Erythroblast (primary cell): ENCODE data around the gene SCN1A.

Source experiments
- GATA1 ChIP-seq: IDR thresholded peaks from 2 replicates; pipeline ENCODE4 v1.6.1; 2011; ENCODE audit warnings: low read depth, mild to moderate bottlenecking, control low read depth, low read length, moderate library complexity
- POLR2A ChIP-seq: IDR thresholded peaks from 2 replicates; pipeline ENCODE4 v1.6.1; 2011; ENCODE audit warnings: mild to moderate bottlenecking, low read length

- TF ChIP-seq POLR2A, result peak; percentile 71
- TF ChIP-seq GATA1, result no peak
Measured at GRCh38 chr2:165953655-165954606, 173.9 kb downstream of the SCN1A start, which contains the start of gene TTC21B.
